ENCODE results near the gene RAB25.

Gene RAB25

GRCh38 chr1:156100205-156100995 lies 39.4 kb downstream of the RAB25 start:
- DNase-seq = no peak

GRCh38 chr1:156101880-156102279 lies 40.9 kb downstream of the RAB25 start:
- peak in 1 of 56 donors; percentile 14 for DNase-seq

GRCh38 chr1:156102633-156103511 lies 41.9 kb downstream of the RAB25 start:
- no peak for DNase-seq

- DNase-seq = peak in 1 of 56 donors; percentile 47
Measured at GRCh38 chr1:156103521-156103947, 42.6 kb downstream of the RAB25 start.

- peak in 14 of 56 donors; percentile 11 to 65 (median 28) for DNase-seq
Measured at GRCh38 chr1:156104065-156104810, 43.3 kb downstream of the RAB25 start.

- DNase-seq = no peak
Measured at GRCh38 chr1:156104861-156105832, 44.2 kb downstream of the RAB25 start.

GRCh38 chr1:156106624-156107488 lies 45.9 kb downstream of the RAB25 start:
- peak in 4 of 56 donors; percentile 28 to 56 (median 53) for DNase-seq

- DNase-seq = no peak
Measured at GRCh38 chr1:156108057-156108456, 47.1 kb downstream of the RAB25 start.

GRCh38 chr1:156108664-156109241 lies 47.8 kb downstream of the RAB25 start:
- DNase-seq = no peak

- no peak for DNase-seq
Measured at GRCh38 chr1:156110252-156110651, 49.3 kb downstream of the RAB25 start.

GRCh38 chr1:156111355-156111962 lies 50.5 kb downstream of the RAB25 start:
- DNase-seq = no peak

GRCh38 chr1:156112276-156113137 lies 51.5 kb downstream of the RAB25 start:
- DNase-seq = peak in 16 of 56 donors; percentile 15 to 47 (median 29)

GRCh38 chr1:156113282-156113950 lies 52.5 kb downstream of the RAB25 start:
- DNase-seq = no peak

GRCh38 chr1:156114101-156114918 lies 53.4 kb downstream of the RAB25 start, which contains the start of gene LMNA:
Gene LMNA, plus strand, starts transcription at chr1:156114711. Its CDS starts 208 bp downstream, at chr1:156114919.
- DNase-seq = peak in 53 of 56 donors; percentile 43 to 93 (median 74)

- peak in 18 of 56 donors; percentile 29 to 76 (median 62) for DNase-seq
Measured at GRCh38 chr1:156114919-156115513, 54.1 kb downstream of the RAB25 start.

Data from amygdala (tissue), 56 donors.